Activated T-cell treated with anti-CD3 and anti-CD28 coated beads for 48 hours (primary cell): ENCODE data around the gene ZNF470.

Experiments used
- DNase-seq: peaks from one replicate; pipeline ENCODE4 v3.0.0-alpha.2; 2020; ENCODE audit warnings: low read depth

The ZNF470 gene

DNA sequence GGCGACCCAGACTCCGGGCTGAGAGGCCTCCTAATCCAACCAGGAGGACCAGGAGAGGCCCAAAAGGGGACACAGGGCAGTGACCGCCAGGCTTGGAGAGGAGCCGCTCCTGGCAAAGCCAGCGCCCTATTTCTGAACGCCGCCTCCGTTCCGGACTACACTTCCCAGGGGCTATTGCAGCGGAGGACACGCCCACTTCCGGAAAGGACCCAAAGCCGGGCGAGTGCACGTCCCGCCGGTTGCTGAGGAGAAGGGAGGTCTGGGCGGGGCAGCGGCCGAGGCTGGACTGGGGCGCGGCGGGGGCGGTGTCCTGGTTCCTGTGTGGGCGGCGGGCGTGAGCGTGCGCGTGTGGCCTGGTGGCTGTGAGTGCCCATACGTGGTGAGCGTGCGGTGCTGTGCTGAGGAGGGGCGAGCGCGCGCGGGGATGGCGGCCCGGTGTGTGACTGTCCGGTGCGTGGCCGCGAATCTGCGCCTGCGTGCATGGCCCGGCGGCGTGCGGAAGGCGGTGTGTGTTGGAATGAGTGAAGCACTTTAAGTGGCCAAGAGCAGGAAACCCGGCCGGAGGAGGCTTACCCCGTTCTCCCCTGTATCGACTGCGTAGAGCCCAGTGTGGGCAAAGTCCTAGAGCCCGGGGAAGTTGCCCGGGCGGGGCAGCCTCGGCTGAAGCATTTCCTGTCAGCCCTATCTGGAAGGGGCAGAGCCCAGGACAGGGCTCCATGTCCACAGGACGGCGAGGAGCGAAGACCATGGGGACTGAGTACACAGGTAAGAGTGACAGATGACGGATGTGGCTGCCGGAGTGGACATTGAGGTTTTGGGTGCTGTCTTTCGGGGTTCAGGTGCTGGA, at the start of gene ZNF470:
TSS of gene ZNF470 (plus strand) at position 195 of the 847 bp plus-strand sequence. CDS start 2,844 bp downstream, outside the sequence.
- peak; percentile 82 for DNase-seq

DNA sequence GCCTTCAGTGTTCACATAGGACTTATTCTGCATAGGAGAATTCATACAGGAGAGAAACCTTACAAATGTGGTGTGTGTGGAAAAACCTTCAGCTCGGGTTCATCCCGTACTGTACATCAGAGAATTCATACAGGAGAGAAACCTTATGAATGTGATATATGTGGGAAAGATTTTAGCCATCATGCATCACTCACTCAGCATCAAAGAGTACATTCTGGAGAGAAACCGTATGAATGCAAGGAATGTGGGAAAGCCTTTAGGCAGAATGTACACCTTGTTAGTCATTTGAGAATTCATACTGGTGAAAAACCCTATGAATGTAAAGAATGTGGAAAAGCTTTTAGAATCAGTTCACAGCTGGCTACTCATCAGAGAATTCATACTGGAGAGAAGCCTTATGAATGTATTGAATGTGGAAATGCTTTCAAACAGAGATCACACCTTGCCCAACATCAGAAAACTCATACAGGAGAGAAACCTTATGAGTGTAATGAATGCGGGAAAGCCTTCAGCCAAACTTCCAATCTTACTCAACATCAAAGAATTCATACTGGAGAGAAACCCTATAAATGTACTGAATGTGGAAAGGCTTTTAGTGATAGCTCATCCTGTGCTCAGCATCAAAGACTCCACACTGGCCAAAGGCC, 41.9 kb upstream of the ZNF470 start:
- no peak for DNase-seq

DNA sequence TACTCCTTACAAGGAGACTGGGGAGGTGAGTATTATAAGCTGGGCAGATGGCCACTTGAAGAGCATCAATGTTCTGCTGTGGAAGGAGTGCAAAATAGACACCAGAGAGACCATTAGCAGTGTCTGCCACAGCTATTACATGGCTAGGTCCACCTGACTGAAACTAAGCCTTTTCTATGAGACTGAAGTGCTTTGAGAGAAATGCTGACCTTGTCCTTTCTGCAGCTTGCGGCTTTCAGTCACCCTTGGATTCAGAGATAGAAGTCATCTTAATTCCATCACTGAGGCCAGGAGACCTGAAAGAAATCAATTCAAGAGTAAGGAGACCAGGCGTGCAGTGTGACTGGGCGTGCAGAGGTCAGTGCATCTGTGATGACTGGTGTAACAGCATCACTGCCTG, 29.8 kb upstream of the ZNF470 start:
- DNase-seq: no peak

DNA sequence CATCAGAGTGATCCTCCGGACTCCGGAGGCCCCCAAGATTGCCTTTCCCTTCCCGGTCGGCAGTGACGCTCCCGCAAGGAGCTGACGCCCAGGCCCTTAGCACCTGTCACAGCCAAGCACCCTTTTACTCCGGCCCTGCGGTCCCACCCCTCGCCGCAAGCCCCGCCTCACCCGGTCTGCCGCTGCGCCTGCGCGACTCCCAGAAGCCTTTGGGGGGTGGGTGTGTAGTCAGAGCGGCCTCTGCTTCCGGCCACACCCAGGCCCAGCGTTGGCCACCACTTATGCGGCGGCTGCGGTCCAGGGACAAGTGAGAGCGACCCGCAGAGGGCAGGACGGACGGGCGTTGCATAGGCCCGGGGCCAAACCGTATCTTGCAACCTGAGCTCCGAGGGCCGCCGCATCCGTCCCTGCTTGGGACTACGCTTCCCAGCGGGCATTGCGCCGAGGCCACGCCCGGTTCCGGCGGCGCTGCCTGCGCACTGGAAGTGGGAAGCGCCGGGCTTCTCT, 29.0 kb upstream of the ZNF470 start:
- DNase-seq: peak; percentile 83

DNA sequence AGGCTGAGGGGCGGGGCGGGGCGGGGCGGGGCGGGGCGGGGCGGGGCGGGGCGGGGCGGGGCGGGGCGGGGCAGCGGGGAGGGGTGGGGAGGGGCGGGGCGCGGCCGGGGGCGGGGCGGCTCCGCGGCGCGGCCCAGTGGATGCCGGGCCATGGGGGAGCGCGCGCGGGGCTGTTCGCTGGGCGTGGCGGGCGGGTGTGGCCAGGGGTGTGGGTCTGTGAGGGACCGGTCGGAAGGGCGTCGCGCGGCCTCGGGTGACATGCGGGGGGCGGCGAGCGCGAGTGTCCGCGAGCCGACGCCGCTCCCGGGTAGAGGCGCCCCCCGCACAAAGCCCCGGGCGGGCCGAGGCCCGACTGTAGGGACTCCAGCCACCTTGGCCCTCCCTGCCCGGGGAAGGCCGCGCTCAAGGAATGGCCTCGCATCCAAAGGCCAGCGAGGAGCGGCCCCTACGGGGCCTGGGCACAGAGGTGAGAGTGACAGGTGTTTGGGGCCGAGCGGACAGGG, 28.5 kb upstream of the ZNF470 start, which contains the start of gene ZFP28:
TSS of gene ZFP28 (plus strand) at position 188 of the 503 bp plus-strand sequence. CDS start at position 259, 71 bp downstream.
- DNase-seq: peak; percentile 69

DNA sequence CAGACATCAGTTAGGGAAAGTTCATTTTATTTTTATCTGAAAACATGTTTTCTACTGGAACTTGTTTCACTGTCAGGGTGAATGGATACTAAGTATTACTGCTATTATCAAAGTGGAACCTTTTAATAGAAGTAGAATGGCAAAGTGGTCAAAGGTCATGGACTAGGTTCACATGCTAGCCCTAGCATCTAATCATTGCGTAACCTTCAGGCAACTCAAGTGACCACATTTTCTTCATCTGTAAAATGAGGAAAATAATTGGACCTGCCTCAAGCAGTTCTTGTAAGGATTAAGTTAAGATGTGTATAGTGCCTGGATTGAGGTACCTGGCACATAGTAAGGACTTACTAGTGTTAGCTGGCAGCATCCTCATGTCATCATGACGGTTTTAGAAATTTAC, 23.5 kb upstream of the ZNF470 start:
- DNase-seq: no peak

DNA sequence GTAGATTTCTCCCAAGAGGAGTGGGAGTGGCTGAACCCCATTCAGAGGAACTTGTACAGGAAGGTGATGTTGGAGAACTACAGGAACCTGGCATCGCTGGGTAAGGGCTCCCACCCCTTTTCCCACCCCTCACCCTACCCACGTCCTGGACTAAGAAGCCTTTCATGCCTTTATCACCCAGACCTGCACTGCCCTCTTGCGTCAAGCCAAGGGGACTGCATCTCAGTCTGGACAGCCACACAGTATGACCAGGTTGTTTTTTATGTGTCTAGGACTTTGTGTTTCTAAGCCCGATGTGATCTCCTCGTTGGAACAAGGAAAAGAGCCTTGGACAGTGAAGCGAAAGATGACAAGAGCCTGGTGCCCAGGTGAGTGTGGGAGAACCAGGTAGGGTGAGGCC, 19.7 kb upstream of the ZNF470 start:
- no peak for DNase-seq

DNA sequence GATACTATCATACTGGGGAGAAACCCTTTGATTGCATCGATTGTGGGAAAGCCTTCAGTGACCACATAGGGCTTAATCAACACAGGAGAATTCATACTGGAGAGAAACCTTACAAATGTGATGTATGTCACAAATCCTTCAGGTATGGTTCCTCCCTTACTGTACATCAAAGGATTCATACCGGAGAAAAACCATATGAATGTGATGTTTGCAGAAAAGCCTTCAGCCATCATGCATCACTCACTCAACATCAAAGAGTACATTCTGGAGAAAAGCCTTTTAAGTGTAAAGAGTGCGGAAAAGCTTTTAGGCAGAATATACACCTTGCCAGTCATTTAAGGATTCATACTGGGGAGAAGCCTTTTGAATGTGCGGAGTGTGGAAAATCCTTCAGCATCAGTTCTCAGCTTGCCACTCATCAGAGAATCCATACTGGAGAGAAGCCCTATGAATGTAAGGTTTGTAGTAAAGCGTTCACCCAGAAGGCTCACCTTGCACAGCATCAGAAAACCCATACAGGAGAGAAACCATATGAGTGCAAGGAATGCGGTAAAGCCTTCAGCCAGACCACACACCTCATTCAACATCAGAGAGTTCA, 12.9 kb upstream of the ZNF470 start:
- DNase-seq: no peak

DNA sequence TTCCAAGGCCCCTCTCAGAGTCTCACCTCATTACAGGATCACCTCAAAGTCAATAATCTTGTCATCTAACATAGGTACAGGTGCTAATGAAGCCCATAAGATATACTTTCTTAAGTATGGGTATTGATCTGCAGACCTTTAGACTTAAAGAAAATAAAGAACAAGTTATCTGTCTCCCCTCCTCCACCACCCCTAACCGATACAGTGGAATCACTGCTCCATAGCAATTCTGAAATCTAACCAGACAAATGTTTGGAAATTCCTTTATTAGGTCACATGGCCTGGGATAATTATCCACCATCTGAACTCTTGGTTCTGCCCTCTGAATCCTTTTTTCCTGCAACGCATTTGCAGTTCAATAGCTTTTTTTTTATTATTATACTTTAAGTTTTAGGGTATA, 4.5 kb upstream of the ZNF470 start:
- DNase-seq: no peak

DNA sequence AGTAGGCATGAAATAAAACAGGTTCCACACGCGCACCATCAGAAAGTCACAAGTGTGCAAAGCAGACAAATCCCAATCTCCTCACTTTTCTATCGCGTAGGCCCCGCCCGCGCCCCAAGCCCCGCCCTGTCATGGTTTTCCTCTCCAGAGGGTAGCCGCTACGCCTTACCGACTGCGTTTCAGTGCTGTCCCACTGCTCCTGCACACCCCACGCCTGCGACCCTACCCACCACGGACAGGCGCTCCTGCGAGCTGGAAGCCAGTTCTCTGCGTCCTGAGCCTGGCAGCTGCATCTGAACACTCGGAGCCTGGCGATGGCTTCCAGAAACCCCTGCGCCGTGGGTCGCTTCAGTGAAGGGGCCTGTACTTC, 379 bp upstream of the ZNF470 start:
- peak; percentile 29 for DNase-seq

DNA sequence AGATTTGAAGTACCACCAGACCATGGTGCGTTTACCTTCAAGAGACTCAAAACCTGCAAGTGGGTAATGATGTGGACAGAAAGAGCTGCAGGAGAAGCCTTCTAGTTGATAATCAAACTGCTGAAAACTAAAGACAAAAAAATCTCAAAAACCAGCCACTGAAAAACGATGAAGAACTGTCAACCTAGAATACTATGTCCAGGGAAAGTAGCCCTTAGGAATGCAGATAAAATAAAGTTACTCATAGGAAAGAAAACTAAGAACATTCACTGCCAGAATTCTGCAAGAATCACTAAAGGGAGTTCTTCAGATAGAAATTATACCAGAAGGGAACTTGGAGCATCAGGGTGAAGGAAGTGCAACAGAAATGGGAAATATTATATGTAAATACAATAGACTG, 5.3 kb downstream of the ZNF470 start:
- no peak for DNase-seq

DNA sequence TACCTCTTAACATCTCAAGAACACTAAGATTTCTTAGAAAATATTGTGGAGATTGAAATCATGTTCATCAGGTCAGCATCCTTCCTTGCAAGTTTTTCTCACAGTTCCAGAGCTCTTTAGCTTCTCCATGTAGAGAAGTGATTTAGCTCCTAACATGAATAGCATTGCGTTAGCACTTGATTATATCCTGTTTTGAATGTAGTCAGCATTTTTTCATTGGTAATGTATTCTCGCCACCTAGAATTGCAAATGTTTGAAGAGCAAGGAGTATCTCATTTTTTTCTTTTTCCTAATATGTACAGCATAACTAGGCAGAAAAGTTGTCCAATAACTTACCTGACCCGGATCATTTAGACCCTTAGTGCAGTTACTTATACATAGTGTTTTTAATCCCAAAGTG, 6.6 kb downstream of the ZNF470 start:
- DNase-seq: no peak

DNA sequence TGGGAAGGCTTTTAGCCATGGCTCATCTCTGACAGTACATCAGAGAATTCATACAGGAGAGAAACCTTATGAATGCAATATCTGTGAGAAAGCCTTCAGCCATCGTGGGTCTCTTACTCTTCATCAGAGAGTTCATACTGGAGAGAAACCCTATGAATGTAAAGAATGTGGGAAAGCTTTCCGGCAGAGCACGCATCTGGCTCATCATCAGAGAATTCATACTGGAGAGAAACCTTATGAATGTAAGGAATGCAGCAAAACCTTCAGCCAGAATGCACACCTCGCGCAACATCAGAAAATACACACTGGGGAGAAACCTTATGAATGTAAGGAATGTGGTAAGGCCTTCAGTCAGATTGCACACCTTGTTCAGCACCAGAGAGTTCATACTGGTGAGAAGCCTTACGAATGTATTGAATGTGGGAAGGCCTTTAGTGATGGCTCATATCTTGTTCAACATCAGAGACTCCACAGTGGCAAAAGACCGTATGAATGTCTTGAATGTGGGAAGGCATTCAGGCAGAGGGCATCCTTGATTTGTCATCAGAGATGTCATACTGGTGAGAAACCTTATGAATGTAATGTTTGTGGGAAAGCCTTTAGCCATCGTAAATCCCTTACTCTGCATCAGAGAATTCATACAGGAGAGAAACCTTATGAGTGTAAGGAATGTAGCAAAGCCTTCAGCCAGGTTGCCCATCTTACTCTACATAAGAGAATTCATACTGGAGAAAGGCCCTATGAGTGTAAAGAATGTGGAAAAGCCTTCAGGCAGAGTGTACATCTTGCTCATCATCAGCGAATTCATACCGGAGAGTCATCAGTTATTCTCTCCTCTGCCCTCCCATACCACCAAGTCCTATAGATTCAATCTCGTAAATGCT, 10.7 kb downstream of the ZNF470 start:
- no peak for DNase-seq

DNA sequence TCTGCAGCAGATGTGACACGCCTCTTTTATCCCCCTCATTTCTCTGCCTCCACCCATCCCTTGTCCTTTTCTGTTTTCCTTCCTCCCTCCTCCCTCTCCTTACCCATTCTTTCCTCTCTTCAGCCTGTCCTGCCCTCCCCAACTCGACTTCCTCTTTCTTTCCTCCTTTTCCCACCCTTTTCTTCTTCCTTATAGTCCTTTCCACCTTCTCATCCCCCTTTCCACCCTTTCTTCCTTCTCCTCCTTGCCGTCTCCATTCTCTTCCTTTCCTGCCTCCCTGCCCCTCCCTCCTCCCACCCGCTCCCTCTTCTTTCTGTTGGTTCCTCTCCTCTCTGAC, 27.1 kb downstream of the ZNF470 start:
- no peak for DNase-seq

DNA sequence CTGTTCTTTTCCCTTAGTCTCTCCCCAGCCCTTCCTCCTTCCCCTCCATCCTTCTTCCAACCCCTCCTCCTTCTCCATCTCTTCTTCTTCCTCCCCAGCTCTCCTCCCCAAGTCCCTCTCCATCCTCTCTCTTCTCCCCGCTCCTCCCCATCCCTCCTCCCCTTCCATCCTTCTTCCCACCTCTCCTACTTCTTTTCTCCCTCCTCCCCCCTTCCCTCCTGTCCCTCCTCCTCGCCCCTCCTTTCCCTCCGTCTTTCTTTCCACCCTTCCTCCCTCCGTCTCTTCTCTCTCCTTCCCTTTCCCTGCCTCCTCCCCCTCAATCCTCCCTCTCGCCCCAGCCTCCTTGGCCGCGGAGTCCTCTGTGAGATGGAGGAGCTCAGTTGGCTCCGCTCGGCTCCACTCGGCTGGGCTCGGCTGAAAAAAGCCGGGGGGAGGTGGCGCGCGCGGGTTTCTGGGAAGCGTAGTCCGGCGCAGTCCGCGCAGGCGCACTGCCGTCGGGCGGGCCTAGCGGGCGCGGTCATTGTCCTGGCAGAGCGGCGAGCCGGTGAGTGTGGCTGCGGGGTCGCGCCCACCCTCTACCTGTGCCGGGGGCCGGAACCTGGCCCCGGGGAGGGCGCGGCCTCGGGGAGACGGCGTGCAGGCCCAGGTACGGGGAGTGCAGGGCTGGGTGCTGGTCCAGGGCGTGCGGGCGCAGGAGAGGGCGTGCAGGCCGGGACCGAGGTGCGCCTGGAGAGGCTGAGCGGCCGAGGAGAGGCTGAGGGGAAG, 27.7 kb downstream of the ZNF470 start, which contains the start of gene ZNF71:
TSS of gene ZNF71 (plus strand) at position 520 of the 765 bp plus-strand sequence. CDS start 6,257 bp downstream, outside the sequence.
- peak; percentile 87 for DNase-seq

DNA sequence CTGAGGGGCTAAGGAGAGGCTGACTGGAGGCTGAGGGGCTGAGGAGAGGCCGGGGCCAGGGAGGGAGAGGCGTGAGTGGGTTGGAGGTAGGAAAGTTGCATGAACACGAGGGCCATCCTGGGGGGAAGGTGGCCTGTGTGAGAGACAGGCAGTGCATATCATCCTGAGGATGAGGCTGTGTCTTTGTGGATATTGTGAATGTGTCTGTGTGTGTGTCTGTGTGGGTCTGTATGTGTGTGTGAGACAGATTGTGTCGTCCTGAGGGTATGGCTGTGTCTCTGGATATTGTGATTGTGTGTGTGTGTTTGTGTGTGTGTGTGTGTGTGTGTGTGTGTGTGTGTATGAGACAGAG, 28.3 kb downstream of the ZNF470 start:
- no peak for DNase-seq

DNA sequence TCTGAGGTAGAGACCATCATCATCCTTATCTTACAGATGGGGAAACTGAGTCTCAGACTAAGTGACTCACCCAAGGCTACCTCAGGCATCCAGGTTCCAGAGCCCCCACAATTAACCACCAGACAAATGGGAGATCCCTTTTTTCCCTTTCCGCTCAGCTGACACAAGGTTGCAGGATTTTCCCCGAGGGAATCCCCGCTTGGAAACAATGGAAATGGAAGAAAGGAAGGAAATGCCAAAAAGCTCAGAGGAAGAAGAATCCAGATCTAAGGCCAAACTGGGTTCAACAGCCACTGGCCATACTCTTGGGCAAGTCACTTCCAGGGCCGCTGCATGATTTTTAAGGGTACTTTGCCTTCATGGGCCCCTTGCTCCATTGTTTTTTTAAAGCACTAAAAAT, 29.4 kb downstream of the ZNF470 start:
- DNase-seq: no peak

DNA sequence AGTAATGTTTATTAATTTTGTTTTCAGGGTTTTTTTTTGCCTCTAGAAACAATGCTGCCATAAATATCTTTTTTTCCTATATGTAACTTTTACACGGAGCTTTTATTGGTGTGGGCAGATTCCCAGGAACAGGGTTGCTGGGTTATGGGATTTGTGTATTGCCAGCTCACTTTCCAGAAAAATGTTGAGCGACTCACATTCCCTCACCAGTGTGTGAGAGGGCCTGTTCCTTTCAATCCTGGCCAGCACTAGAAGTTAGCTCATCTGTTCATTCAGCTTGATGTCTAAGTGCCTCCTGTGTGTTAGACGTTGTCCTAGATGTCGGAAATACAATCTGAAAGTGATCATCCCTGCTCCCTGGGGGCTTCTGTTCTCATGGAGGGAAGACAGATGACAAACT, 30.4 kb downstream of the ZNF470 start:
- no peak for DNase-seq

DNA sequence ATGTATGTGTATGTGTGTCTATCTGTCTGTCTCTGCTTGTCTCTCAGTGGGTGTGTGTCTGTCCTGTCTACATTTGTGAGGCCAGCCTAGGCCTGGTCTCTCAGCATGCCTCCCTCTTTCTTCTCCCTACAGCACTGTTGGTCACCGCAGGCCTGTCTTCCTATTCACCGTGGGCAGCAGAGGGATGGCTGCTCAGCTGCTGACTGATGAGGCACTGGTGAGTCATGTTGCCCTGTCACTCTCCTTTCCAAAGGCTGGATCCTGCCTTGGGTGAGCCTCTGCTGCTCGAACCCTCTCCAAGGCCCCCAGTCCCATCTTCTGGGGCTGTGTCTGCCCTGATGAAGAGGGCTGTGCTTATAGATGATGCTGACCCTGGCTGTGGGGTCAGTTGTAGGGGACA, 34.1 kb downstream of the ZNF470 start:
- DNase-seq: no peak

DNA sequence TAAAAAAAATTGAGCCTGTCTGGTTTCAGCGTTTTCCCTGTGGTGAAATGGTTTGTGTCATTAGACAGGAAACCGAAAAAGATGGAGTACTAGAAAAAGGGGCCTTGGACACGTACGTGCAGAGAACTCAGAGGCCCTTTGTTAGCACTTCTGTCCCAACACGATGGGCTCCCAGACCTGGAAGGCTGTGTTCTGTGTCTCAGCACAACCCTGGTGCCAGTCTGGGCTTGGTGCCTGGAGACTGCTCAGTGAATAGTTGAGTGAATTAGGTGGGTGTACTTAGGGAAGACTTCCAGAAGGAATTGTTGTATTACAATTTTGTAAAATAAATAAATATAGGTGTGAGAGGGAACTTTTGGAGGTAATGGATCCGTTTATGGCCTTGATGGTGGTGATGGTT, 36.6 kb downstream of the ZNF470 start:
- DNase-seq: no peak
